H9 (cell line): ENCODE measurements around the gene SYT7. TPM values are rescaled to one million over a fixed set of nuclear protein-coding genes. Genes with fewer than 3 reads are reported as not detected.

ENCODE experiments used
- DNase-seq: peaks from one replicate; pipeline ENCODE4 v3.0.0-alpha.2; 2017
- H2AFZ ChIP-seq: one replicate; pipeline ENCODE4 v1.6.1; 2013; ENCODE audit warnings: mild to moderate bottlenecking, low read length, control low read depth, moderate library complexity
- H2AK5ac ChIP-seq: 2 replicates; pipeline ENCODE4 v1.6.1; 2013; ENCODE audit warnings: low read length, control low read depth, mixed read lengths; ENCODE audit not compliant: insufficient read length
- H2BK120ac ChIP-seq: one replicate; pipeline ENCODE4 v1.6.1; 2013; ENCODE audit warnings: low read depth, mild to moderate bottlenecking, low read length, control low read depth, inconsistent platforms; ENCODE audit not compliant: poor library complexity, severe bottlenecking
- H2BK12ac ChIP-seq: 2 replicates; pipeline ENCODE4 v1.6.1; 2013; ENCODE audit warnings: low read length, control low read depth, mixed read lengths, low read depth; ENCODE audit not compliant: insufficient read length
- H2BK15ac ChIP-seq: 2 replicates; pipeline ENCODE4 v1.6.1; 2013; ENCODE audit warnings: low read depth, low read length, control low read depth
- H2BK20ac ChIP-seq: one replicate; pipeline ENCODE4 v1.6.1; 2013; ENCODE audit warnings: low read depth, mild to moderate bottlenecking, low read length, control low read depth, inconsistent platforms; ENCODE audit not compliant: poor library complexity, severe bottlenecking
- H2BK5ac ChIP-seq: 2 replicates; pipeline ENCODE4 v1.6.1; 2013; ENCODE audit warnings: low read length, control low read depth, mixed read lengths; ENCODE audit not compliant: insufficient read length
- H3K14ac ChIP-seq: 2 replicates; pipeline ENCODE4 v1.6.1; 2013; ENCODE audit warnings: low read length, control low read depth; ENCODE audit not compliant: insufficient read depth
- H3K18ac ChIP-seq: 2 replicates; pipeline ENCODE4 v1.6.1; 2013; ENCODE audit warnings: low read depth, mild to moderate bottlenecking, mixed read lengths, low read length, control low read depth; ENCODE audit not compliant: insufficient read length
- H3K23ac ChIP-seq: 2 replicates; pipeline ENCODE4 v1.6.1; 2013; ENCODE audit warnings: low read length, control low read depth, mixed read lengths, low read depth; ENCODE audit not compliant: insufficient read length
- H3K23me2 ChIP-seq: 2 replicates; pipeline ENCODE4 v1.6.1; 2013; ENCODE audit warnings: low read depth, mild to moderate bottlenecking, mixed read lengths, low read length, control low read depth; ENCODE audit not compliant: insufficient read length, poor library complexity, severe bottlenecking
- H3K27ac ChIP-seq: 2 replicates; pipeline ENCODE4 v1.5.1; 2013; ENCODE audit warnings: low read length, control low read depth, mixed read lengths, low read depth; ENCODE audit not compliant: insufficient read length
- H3K27me3 ChIP-seq: 2 replicates; pipeline ENCODE4 v1.6.1; 2013; ENCODE audit warnings: low read length, control low read depth, inconsistent platforms; ENCODE audit not compliant: insufficient read depth
- H3K4ac ChIP-seq: 2 replicates; pipeline ENCODE4 v1.6.1; 2013; ENCODE audit warnings: low read depth, mild to moderate bottlenecking, control low read depth, inconsistent platforms, low read length, moderate library complexity
- H3K4me1 ChIP-seq: 2 replicates; pipeline ENCODE4 v1.6.1; 2013; ENCODE audit warnings: low read length, control low read depth, inconsistent platforms; ENCODE audit not compliant: insufficient read depth
- H3K4me2 ChIP-seq: 2 replicates; pipeline ENCODE4 v1.6.1; 2013; ENCODE audit warnings: low read length, control low read depth, mixed read lengths; ENCODE audit not compliant: insufficient read length, insufficient read depth
- H3K56ac ChIP-seq: 2 replicates; pipeline ENCODE4 v1.6.1; 2013; ENCODE audit warnings: low read depth, mild to moderate bottlenecking, mixed read lengths, low read length, control low read depth; ENCODE audit not compliant: insufficient read length
- H3K79me1 ChIP-seq: 2 replicates; pipeline ENCODE4 v1.6.1; 2013; ENCODE audit warnings: low read depth, mild to moderate bottlenecking, moderate library complexity, low read length, control low read depth, inconsistent platforms; ENCODE audit not compliant: insufficient read depth, poor library complexity, severe bottlenecking
- H3K79me2 ChIP-seq: 2 replicates; pipeline ENCODE4 v1.6.1; 2013; ENCODE audit warnings: low read length, control low read depth, inconsistent platforms; ENCODE audit not compliant: insufficient read depth
- H3K9ac ChIP-seq: 2 replicates; pipeline ENCODE4 v1.6.1; 2013; ENCODE audit warnings: low read length, control low read depth, mixed read lengths; ENCODE audit not compliant: insufficient read length; ENCODE audit errors: extremely low read depth
- H3K9me3 ChIP-seq: one replicate; pipeline ENCODE4 v1.6.1; 2013; ENCODE audit warnings: low read depth, low read length, inconsistent platforms; ENCODE audit not compliant: control insufficient read depth
- H3T11ph ChIP-seq: one replicate; pipeline ENCODE4 v1.6.1; 2013; ENCODE audit warnings: mild to moderate bottlenecking, low read length, control low read depth, inconsistent platforms
- H4K20me1 ChIP-seq: one replicate; pipeline ENCODE4 v1.6.1; 2013; ENCODE audit not compliant: control insufficient read depth, insufficient read length, insufficient read depth
- H4K5ac ChIP-seq: 2 replicates; pipeline ENCODE4 v1.6.1; 2013; ENCODE audit warnings: low read depth, mild to moderate bottlenecking, mixed read lengths, low read length, control low read depth; ENCODE audit not compliant: insufficient read length
- H4K8ac ChIP-seq: replicated peaks from 2 replicates; pipeline ENCODE4 v1.6.1; 2013; ENCODE audit warnings: low read length, control low read depth, mixed read lengths, low read depth; ENCODE audit not compliant: insufficient read length
- H4K91ac ChIP-seq: 2 replicates; pipeline ENCODE4 v1.6.1; 2013; ENCODE audit warnings: low read depth, mild to moderate bottlenecking, moderate library complexity, mixed read lengths, low read length, control low read depth; ENCODE audit not compliant: insufficient read length
- H3K27ac Mint-ChIP-seq, 3 experiments: 2 replicates in 2 of 3; 3 replicates in 1 of 3; pipeline ENCODE4 v1.8.0; 2020 to 2021; ENCODE audit warnings: mixed read lengths in 3 of 3, mild to moderate bottlenecking in 1 of 3, moderate library complexity in 1 of 3
- H3K27me3 Mint-ChIP-seq: 2 replicates; pipeline ENCODE4 v1.8.0; 2021; ENCODE audit warnings: low read depth, mild to moderate bottlenecking, moderate library complexity, mixed read lengths
- H3K36me3 Mint-ChIP-seq, 3 experiments: 2 replicates in 2 of 3; 3 replicates in 1 of 3; pipeline ENCODE4 v1.8.0; 2020 to 2021; ENCODE audit warnings: low read depth in 3 of 3, mixed read lengths in 3 of 3; ENCODE audit not compliant: insufficient read depth in 1 of 3
- H3K4me1 Mint-ChIP-seq, 2 experiments: 2 replicates each; pipeline ENCODE4 v1.8.0; 2020; ENCODE audit warnings: mixed read lengths in 2 of 2
- H3K4me3 Mint-ChIP-seq, 2 experiments: 2 replicates in 1 of 2; 3 replicates in 1 of 2; pipeline ENCODE4 v1.8.0; 2020 to 2021; ENCODE audit warnings: mild to moderate bottlenecking in 2 of 2, mixed read lengths in 2 of 2, moderate library complexity in 1 of 2
- H3K9me3 Mint-ChIP-seq, 2 experiments: 2 replicates in 1 of 2; 3 replicates in 1 of 2; pipeline ENCODE4 v1.8.0; 2020; ENCODE audit warnings: mild to moderate bottlenecking in 2 of 2, mixed read lengths in 2 of 2, moderate library complexity in 1 of 2
- CTCF ChIP-seq: fragments of 200-600 bp; sonication (generic); conservative IDR thresholded peaks from 3 replicates; pipeline ENCODE4 v1.8.0; 2021; ENCODE audit warnings: antibody characterized with exemption, mild to moderate bottlenecking
- WGBS: extraction: QIAGEN DNeasy Blood & Tissue Kit; methylation state at CpG from one replicate; pipeline ENCODE4 v1.1.7; 2013; ENCODE audit warnings: missing lambda C conversion rate, low lambda C conversion rate, mixed read lengths; ENCODE audit not compliant: insufficient read length; ENCODE audit errors: extremely low coverage; 5-methylcytosine and 5-hydroxymethylcytosine counted together
- total RNA-seq: library from RNA; stranded (reverse); gene quantifications from 2 replicates; pipeline ENCODE4 v1.2.1, GENCODE V29; 2021

SYT7 gene
- total RNA-seq, 1 experiment from 2014 or later, result 8.8 TPM

GRCh38 chr11:61569701-61570100 lies 11.2 kb downstream of the SYT7 start:
- Histone ChIP-seq H3K79me2 (no peaks in the 10 kb centered on the region), H4K8ac (no peak overlapping the region), H3K4me1 (no peaks in the 10 kb centered on the region; the same call in 1 of the 2 replicates), H3K27ac (no peak overlapping the region), H2BK15ac (no peak overlapping the region), H3K23ac (no peak overlapping the region), H3K79me1 (no peaks in the 10 kb centered on the region), H4K20me1 (no peaks in the 10 kb centered on the region), H3K27me3 (peaks cover 2% of the 10 kb centered on the region; the same call in 1 of the 2 replicates), H2AK5ac (no peak overlapping the region), H2AFZ (no peak overlapping the region), H2BK12ac (no peak overlapping the region), H3K56ac (no peak overlapping the region), H3K4ac (no peak overlapping the region), H3K14ac (no peak overlapping the region), H3T11ph (no peak overlapping the region), H3K9me3 (no peaks in the 10 kb centered on the region), H3K18ac (no peak overlapping the region), H3K9ac (no peak overlapping the region), H3K4me2 (no peak overlapping the region), H2BK5ac (no peak overlapping the region), H2BK20ac (no peak overlapping the region), H4K91ac (no peak overlapping the region), H4K5ac (no peak overlapping the region), H2BK120ac (no peak overlapping the region), H3K23me2 (peaks cover 5% of the 10 kb centered on the region)
- H3K27ac Mint-ChIP-seq, result no peak overlapping the region
- DNase-seq, result no peak
- peaks cover 16 to 34% of the 10 kb centered on the region in 2 experiments for H3K4me1 Mint-ChIP-seq
- TF ChIP-seq CTCF, result no peak
- H3K9me3 Mint-ChIP-seq, result no peaks in the 10 kb centered on the region; a peak in 2 of 5 replicates
- WGBS, result no CpG with 5 or more reads among the region's 10 CpGs
- no peak overlapping the region for H3K4me3 Mint-ChIP-seq
- no peaks in the 10 kb centered on the region for H3K36me3 Mint-ChIP-seq
- H3K27me3 Mint-ChIP-seq, result peaks cover 48% of the 10 kb centered on the region
